GM21367 (cell line): ENCODE data around the gene DCAF11.

Experiments used
- ATAC-seq: cut with Tn5 transposase; IDR thresholded peaks from one replicate; pipeline ENCODE4 v1.9.1; 2021; ENCODE audit not compliant: unreplicated experiment

The DCAF11 gene

DNA sequence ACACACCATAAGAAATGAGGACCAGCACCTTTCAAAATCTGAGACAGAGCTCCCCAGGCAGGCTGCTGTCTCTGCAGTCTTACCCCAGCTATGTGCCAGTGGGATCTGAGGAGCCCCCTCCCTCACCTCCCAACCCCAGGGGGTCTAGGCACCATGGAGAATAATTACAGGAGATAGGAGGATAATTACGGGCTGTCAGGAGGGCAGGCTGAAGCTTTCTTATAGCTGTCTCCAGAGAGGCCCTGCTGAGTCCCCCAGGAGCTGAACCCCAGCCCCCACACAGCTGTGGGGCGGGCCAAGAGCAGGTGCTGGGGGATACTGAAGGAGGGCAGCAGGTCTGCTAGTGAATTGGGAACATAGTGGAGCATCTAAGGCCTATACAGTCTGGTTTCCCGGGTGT is 36.4 kb upstream of the DCAF11 start:
- ATAC-seq: no peak

DNA sequence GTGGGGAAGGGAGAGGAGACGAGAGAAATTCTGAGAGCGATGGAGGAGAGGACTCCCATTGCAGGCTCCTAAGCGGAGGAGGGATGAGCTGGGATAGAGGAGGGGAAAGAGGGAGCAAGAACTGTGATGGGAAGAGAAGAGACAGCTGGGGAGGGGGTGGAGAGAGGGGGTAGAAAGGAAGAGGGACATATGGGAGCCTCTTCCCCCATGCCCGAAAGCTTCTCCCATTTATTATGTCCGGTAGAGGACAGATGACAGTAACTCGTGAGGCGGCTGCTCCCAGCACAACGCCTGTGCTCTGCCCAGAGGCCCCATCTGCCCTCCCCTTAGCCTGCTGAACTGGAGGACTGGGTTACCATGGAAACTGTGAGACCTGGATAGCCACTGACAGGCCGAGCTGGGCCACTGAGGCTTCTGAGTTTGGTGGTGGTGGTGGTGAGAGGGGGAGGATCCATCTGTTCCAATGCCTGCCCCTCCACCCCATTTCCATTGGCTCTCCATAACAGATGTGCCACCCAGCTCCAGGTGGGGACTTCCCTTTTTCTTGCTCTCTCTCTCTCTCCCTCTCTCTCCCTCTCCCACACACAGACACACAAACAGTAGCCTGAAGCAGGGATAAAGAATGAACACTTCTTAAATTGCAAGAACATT is 35.0 kb upstream of the DCAF11 start:
- no peak for ATAC-seq

GRCh38 chr14:24080142-24080530 is 34.4 kb upstream of the DCAF11 start:
- no peak for ATAC-seq

DNA sequence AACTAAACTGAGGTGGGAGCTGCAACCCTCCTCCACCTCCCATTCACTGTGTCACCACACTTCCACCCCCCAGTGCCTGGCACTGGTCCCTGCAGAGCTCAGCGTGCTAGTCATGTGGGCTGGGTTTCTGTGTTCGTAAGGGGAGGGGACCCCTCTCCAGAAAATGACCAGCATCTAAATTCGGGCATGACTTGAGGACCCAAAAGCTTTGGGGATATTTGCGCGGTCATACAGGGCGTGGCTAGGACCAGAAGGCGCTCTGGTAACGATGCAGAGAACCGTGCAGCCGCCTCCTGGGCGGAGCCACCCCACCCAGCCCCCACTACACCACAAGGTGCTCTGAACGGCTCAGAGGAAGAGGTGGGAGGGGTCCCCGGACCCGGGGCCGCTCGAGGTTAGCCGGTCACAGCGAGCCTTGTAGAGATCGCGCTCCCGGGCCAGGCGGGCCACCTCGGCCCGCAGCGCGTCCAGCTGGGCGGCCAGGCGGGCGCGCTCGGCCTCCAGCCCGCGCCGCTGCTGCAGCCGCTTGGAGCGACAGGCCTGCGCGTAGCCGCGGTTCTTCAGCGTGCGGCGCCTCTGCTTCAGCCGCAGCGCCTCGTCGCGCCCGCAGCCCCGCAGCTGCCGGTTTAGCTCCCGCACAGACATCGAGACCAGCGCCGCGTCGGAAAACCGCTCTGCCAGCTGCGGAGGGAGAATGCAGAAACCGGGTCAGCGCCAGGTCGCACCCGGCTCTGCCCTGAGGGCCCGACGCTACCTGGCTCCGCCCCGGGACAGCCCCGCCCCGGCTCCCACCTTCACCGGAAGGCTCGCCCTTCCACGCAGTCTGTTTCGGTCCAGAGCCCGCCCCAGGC is 33.5 kb upstream of the DCAF11 start:
- ATAC-seq: peak; percentile 88

GRCh38 chr14:24081739-24082211 is 32.8 kb upstream of the DCAF11 start:
- no peak for ATAC-seq

GRCh38 chr14:24082411-24083080 is 32.0 kb upstream of the DCAF11 start:
- ATAC-seq: no peak

- ATAC-seq: no peak
These were observed 31.1 kb upstream of the DCAF11 start for GRCh38 chr14:24083462-24083861.

GRCh38 chr14:24084440-24084839 is 30.1 kb upstream of the DCAF11 start:
- no peak for ATAC-seq

DNA sequence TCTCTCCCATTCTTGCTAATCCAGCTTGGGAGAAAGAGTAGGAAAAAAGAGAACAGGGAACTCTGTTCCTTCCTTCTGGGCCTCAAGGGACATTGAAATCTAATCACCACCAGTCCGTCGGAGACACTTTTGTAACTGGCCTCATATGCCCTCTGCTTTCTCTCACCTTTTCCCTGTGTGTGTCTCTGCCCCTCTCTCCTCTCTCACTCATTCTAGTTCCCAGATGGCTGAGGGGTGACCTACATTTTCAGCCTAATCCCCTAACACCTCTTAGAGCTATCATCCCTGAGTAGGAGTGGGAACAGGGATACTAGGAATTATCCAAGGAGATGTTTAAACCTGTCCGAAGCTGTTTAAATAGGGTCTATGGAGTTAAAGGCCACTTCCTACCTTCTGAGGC is 29.4 kb upstream of the DCAF11 start:
- no peak for ATAC-seq

- no peak for ATAC-seq
These were observed 28.2 kb upstream of the DCAF11 start for GRCh38 chr14:24086193-24086955.

DNA sequence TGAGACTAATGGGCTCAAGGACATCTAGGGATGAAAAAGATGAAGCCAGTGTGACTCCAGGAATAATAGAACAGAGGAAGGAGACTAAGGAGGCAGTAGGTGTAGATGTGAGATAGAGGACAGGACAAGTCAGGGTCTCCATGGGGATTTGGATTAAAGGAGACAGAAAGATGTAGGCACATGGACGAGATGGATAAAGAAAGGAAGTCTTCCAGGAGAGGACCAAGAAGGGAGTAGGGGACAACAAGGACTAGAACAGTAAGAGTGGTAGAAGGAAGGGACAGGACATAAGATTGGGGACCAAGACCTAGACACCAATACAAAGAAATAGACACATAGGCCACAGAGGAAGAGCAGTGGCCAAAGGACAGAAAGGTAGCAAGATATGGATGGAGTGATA is 27.6 kb upstream of the DCAF11 start:
- ATAC-seq: no peak

- ATAC-seq: no peak
These were observed 26.5 kb upstream of the DCAF11 start for GRCh38 chr14:24088095-24088494.

DNA sequence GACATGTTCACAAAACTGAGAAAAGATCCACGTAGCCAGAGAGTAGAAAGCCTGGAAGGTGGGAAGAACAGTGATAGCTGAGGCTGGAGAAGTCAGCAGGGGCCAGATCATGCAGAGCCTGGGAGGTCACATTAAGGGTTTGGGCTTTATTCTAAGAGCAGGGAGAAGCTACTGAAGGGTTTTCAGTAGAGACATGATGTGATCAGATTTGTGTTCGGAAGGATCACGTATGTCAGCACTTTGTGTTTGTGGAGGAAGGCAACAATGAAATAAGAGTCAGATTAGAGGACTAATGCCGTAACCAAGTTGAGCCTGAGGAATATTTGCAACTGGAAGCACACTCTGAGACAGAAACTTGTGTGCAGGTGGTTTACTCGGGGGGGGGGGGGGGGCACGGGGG is 24.7 kb upstream of the DCAF11 start:
- no peak for ATAC-seq

DNA sequence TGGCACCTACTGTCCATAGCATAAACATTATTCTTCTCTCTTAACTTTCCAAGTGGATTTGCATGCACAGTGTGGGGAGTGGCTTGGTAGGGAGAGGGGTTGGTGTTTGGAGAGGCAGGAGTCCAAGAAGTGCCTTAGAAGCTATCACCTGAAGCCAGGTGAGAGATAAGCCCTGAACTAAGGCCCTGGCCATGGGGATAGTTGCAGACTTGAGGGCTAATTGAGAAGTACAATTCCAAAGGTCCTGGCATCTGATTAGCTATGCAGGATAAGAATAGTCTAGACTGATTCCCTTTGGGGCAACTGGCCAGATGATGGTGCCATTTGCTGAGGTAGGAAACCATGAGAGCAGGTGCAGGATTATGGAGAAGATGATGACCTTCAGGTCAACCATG is 22.5 kb upstream of the DCAF11 start:
- no peak for ATAC-seq

GRCh38 chr14:24092505-24093206 is 21.9 kb upstream of the DCAF11 start:
- no peak for ATAC-seq

DNA sequence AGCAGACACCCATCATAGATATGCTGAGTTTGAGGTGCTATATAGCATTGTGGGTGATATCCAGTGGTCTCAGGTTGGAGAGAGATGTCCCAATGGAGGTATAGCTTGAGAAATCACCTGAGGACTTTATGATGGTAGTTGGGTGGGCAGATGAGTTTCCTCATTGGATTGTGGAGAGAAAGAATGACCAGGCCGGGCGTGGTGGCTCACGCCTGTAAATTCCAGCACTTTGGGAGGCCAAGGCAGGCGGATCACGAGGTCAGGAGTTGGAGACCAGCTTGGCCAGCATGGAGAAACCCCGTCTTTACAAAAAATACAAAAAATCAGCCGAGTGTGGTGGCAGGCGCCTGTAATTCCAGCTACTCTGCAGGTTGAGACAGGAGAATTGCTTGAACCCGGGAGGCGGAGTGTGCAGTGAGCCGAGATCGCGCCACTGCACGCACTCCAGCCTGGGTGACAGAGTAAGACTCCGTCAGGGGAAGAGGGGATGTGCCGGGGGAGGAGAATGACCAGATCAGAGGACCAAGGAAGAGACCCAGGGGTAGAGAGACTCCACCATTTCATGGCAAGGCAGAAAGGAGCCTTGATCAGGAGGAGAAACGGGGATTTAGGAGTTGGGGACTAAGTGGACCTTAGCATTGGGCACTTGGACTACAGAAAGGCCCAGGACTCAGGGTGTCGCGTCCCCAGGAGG is 21.2 kb upstream of the DCAF11 start:
- no peak for ATAC-seq

DNA sequence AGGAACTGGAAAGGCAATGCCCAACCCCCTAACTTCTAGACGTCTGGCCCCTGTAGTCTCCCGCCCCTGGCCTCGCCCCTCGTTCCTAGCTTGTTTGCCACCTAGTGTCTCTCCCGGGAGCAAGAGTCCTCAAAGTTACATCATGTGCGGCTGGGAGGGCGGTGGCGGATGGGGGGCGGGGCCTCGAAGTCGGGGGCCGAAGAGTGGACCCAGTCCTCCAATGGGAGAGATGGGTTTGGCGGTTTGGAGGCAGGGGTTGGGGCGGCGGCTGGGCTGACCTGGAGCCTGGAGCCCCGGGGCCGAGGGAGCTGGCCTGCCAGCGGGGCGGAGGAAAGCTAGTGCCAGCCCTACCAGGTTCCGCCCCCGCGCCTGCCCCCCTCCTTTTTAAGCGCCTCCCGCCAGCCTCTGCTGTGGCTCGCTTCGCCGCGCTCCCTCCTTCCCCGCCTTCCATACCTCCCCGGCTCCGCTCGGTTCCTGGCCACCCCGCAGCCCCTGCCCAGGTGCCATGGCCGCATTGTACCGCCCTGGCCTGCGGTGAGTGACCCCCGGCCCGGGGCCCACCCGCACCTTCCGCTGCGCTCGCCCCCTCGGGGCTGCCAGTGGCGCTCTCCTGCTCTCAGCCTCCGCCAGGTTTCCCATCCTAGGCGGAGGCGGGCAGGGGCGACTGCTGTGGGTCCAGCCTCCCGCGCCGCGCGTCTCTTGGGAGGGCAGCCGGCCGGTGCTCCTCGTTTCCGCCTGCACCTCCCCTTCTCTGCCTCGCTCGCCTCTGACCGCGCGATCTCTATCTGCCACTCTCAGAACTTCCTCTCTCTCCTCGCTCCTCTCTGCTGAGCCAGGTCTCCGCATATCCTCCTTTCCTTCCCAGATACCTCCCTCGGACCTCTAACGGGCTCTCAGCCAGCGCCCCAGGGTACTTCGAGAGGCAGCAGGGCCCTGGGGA is 20.4 kb upstream of the DCAF11 start, which contains the start of gene PCK2:
TSS of gene PCK2 (plus strand) at position 411 of the 940 bp plus-strand sequence. CDS start at position 506, 95 bp downstream.
- peak; percentile 40 for ATAC-seq

GRCh38 chr14:24094841-24095270 is 19.7 kb upstream of the DCAF11 start:
- no peak for ATAC-seq
